HCT116 (cell line): ENCODE data around the gene EVI5.

Source experiments
- EZH2 ChIP-seq: fragments of 200-600 bp; sonication (generic); IDR thresholded peaks from 2 replicates; pipeline ENCODE4 v1.6.1; 2017; ENCODE audit warnings: antibody characterized with exemption, mixed run types
- EZH2phosphoT487 ChIP-seq: fragments of 200-600 bp; IDR thresholded peaks from 2 replicates; pipeline ENCODE4 v1.6.1; 2018; ENCODE audit warnings: antibody characterized with exemption, borderline replicate concordance
- JUND ChIP-seq: IDR thresholded peaks from 2 replicates; pipeline ENCODE4 v1.6.1; 2012
- POLR2A ChIP-seq: IDR thresholded peaks from 2 replicates; pipeline ENCODE4 v1.7.0; 2011; ENCODE audit warnings: borderline replicate concordance; ENCODE audit not compliant: insufficient read depth, insufficient read length; ENCODE audit errors: extremely low read depth
- RAD21 ChIP-seq: IDR thresholded peaks from 2 replicates; pipeline ENCODE4 v1.6.1; 2012; ENCODE audit warnings: low read depth, mild to moderate bottlenecking
- TCF7L2 ChIP-seq: IDR thresholded peaks from 2 replicates; pipeline ENCODE4 v1.7.0; 2011; ENCODE audit warnings: borderline replicate concordance, inconsistent platforms; ENCODE audit not compliant: insufficient read depth, insufficient read length; ENCODE audit errors: extremely low read depth
- ZNF274 ChIP-seq: fragments of 200-500 bp; sonication (Bioruptor generic); IDR thresholded peaks from 2 replicates; pipeline ENCODE4 v1.6.1; 2014; ENCODE audit warnings: mild to moderate bottlenecking, low read depth, low read length, inconsistent platforms
- TF ChIP-seq, protein P1 (sequence below), 3 experiments: fragments of 200-600 bp in 1 of 3; sonication (generic) in 1 of 3; IDR thresholded peaks in 2 of 3; conservative IDR thresholded peaks in 1 of 3; 2 replicates each; pipeline ENCODE4 v1.5.1; 2012 to 2017; ENCODE audit warnings: low read depth in 2 of 3, low read length in 2 of 3, antibody characterized with exemption in 1 of 3, borderline replicate concordance in 1 of 3, control low read depth in 1 of 3, mild to moderate bottlenecking in 1 of 3, mixed read lengths in 1 of 3, mixed run types in 1 of 3, moderate library complexity in 1 of 3; ENCODE audit not compliant: insufficient read depth in 1 of 3
- TF ChIP-seq, protein P2 (sequence below): IDR thresholded peaks from 2 replicates; pipeline ENCODE4 v1.6.1; 2012; ENCODE audit warnings: low read depth
- TF ChIP-seq, protein P3 (sequence below): IDR thresholded peaks from 2 replicates; pipeline ENCODE4 v1.6.1; 2011; ENCODE audit warnings: mild to moderate bottlenecking, low read length, moderate library complexity; ENCODE audit not compliant: insufficient replicate concordance; ENCODE audit errors: extremely low read depth
- TF ChIP-seq, protein P4 (sequence below): IDR thresholded peaks from 2 replicates; pipeline ENCODE4 v1.6.1; 2012

DNA sequence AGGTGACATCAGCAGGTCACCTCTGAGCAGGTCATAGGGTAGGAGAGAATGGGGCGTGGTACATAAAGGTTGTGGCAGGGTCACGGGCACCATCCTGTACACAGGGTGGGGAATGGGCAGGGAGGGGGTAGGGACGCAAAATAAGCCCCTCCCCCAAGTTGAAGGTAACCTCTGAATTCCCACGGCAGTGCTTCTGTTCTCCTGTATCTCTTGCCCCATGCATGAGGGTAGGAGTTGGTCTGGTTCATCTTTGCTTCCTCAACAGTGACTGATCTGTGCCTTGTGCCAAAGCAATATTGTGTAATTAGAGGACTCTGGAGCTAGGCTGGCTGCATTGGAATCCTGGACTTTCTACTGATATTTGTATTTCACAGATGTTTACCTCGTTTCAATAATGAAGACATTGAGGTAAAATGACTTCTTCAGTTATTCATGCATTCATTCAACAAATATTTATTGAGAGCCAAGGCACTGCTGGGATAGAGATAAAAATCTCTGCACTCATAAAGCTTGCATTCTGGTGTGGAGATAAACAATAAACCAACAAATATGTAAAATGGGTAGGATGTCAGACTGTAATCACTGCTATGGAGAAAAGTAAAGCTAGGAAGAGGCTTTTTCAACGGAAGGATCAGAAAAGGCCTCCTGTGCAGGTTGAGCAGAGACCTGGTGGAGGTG lies 279.8 kb downstream of the EVI5 start:
- no peak for TF ChIP-seq EZH2
- no peak for TF ChIP-seq RAD21
- TF ChIP-seq, protein P1, sequence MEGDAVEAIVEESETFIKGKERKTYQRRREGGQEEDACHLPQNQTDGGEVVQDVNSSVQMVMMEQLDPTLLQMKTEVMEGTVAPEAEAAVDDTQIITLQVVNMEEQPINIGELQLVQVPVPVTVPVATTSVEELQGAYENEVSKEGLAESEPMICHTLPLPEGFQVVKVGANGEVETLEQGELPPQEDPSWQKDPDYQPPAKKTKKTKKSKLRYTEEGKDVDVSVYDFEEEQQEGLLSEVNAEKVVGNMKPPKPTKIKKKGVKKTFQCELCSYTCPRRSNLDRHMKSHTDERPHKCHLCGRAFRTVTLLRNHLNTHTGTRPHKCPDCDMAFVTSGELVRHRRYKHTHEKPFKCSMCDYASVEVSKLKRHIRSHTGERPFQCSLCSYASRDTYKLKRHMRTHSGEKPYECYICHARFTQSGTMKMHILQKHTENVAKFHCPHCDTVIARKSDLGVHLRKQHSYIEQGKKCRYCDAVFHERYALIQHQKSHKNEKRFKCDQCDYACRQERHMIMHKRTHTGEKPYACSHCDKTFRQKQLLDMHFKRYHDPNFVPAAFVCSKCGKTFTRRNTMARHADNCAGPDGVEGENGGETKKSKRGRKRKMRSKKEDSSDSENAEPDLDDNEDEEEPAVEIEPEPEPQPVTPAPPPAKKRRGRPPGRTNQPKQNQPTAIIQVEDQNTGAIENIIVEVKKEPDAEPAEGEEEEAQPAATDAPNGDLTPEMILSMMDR (IDR thresholded peaks at IDR 0.05 in 2 of 3, conservative IDR thresholded peaks at IDR 0.05 in 1 of 3; ENCODE audit: borderline replicate concordance in 1 of 3, insufficient read depth in 1 of 3, low read depth in 2 of 3, low read length in 2 of 3): no peak
- no peak for TF ChIP-seq TCF7L2
- TF ChIP-seq POLR2A: no peak
- TF ChIP-seq, protein P2, sequence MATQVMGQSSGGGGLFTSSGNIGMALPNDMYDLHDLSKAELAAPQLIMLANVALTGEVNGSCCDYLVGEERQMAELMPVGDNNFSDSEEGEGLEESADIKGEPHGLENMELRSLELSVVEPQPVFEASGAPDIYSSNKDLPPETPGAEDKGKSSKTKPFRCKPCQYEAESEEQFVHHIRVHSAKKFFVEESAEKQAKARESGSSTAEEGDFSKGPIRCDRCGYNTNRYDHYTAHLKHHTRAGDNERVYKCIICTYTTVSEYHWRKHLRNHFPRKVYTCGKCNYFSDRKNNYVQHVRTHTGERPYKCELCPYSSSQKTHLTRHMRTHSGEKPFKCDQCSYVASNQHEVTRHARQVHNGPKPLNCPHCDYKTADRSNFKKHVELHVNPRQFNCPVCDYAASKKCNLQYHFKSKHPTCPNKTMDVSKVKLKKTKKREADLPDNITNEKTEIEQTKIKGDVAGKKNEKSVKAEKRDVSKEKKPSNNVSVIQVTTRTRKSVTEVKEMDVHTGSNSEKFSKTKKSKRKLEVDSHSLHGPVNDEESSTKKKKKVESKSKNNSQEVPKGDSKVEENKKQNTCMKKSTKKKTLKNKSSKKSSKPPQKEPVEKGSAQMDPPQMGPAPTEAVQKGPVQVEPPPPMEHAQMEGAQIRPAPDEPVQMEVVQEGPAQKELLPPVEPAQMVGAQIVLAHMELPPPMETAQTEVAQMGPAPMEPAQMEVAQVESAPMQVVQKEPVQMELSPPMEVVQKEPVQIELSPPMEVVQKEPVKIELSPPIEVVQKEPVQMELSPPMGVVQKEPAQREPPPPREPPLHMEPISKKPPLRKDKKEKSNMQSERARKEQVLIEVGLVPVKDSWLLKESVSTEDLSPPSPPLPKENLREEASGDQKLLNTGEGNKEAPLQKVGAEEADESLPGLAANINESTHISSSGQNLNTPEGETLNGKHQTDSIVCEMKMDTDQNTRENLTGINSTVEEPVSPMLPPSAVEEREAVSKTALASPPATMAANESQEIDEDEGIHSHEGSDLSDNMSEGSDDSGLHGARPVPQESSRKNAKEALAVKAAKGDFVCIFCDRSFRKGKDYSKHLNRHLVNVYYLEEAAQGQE: no peak
- TF ChIP-seq, protein P3, sequence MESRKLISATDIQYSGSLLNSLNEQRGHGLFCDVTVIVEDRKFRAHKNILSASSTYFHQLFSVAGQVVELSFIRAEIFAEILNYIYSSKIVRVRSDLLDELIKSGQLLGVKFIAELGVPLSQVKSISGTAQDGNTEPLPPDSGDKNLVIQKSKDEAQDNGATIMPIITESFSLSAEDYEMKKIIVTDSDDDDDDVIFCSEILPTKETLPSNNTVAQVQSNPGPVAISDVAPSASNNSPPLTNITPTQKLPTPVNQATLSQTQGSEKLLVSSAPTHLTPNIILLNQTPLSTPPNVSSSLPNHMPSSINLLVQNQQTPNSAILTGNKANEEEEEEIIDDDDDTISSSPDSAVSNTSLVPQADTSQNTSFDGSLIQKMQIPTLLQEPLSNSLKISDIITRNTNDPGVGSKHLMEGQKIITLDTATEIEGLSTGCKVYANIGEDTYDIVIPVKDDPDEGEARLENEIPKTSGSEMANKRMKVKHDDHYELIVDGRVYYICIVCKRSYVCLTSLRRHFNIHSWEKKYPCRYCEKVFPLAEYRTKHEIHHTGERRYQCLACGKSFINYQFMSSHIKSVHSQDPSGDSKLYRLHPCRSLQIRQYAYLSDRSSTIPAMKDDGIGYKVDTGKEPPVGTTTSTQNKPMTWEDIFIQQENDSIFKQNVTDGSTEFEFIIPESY: no peak
- TF ChIP-seq, protein P4, sequence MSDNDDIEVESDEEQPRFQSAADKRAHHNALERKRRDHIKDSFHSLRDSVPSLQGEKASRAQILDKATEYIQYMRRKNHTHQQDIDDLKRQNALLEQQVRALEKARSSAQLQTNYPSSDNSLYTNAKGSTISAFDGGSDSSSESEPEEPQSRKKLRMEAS: no peak
- TF ChIP-seq ZNF274: no peak
- no peak for TF ChIP-seq EZH2phosphoT487
- TF ChIP-seq JUND: no peak
